Suprapubic skin (tissue), 4 donors: Measurements from ENCODE around the gene MYO5C. TPM values are rescaled to one million over a fixed set of nuclear protein-coding genes. Genes with fewer than 3 reads are reported as not detected.

Experiments used
- DNase-seq, 2 donors: peaks; one replicate each; pipeline ENCODE4 v3.0.0-alpha.2; 2019; ENCODE audit warnings: low spot score in 2 of 2
- H3K27ac ChIP-seq: fragments of 200-600 bp; sonication (generic); one replicate; pipeline ENCODE4 v1.5.1; 2019
- H3K27me3 ChIP-seq: fragments of 200-600 bp; sonication (generic); one replicate; pipeline ENCODE4 v1.5.1; 2019
- H3K36me3 ChIP-seq: fragments of 200-600 bp; sonication (generic); one replicate; pipeline ENCODE4 v1.5.1; 2019
- H3K4me1 ChIP-seq: fragments of 200-600 bp; sonication (generic); one replicate; pipeline ENCODE4 v1.5.1; 2019
- H3K4me3 ChIP-seq: fragments of 200-600 bp; sonication (generic); one replicate; pipeline ENCODE4 v1.5.1; 2019; ENCODE audit warnings: mild to moderate bottlenecking
- H3K9me3 ChIP-seq: fragments of 200-600 bp; sonication (generic); one replicate; pipeline ENCODE4 v1.5.1; 2019
- EP300 ChIP-seq: sonication (generic); formaldehyde crosslinking; IDR thresholded peaks from one replicate; pipeline ENCODE4 v1.6.1; 2017; ENCODE audit warnings: antibody characterized with exemption
- POLR2A ChIP-seq, 2 donors: fragments of 450-650 bp; IDR thresholded peaks; one replicate each; pipeline ENCODE4 v1.6.1; 2017; ENCODE audit warnings: antibody characterized with exemption in 2 of 2, mild to moderate bottlenecking in 2 of 2, moderate library complexity in 2 of 2
- POLR2AphosphoS5 ChIP-seq, 3 donors: sonication (generic); formaldehyde crosslinking; IDR thresholded peaks; one replicate each; pipeline ENCODE4 v1.6.1; 2017; ENCODE audit warnings: antibody characterized with exemption in 3 of 3
- WGBS: methylation state at CpG from one replicate; pipeline ENCODE4 v1.1.5; 2018; 5-methylcytosine and 5-hydroxymethylcytosine counted together
- total RNA-seq, 4 donors: library from RNA; depleted of rRNA; stranded (reverse); fragments of >200 nt; gene quantifications; one replicate each; pipeline ENCODE4 v1.1.0, GENCODE V29; 2016
- TF ChIP-seq, protein P1 (sequence below), 2 donors: fragments of 200-600 bp in 1 of 2; fragments of 450-650 bp in 1 of 2; sonication (generic) in 1 of 2; IDR thresholded peaks; one replicate each; pipeline ENCODE4 v1.5.1; 2016 to 2019; ENCODE audit warnings: antibody characterized with exemption in 2 of 2, mild to moderate bottlenecking in 1 of 2, moderate library complexity in 1 of 2

The MYO5C gene
- total RNA-seq, 4 donors from 2014 or later: 11.2 to 31.5 (median 14.9) TPM

DNA sequence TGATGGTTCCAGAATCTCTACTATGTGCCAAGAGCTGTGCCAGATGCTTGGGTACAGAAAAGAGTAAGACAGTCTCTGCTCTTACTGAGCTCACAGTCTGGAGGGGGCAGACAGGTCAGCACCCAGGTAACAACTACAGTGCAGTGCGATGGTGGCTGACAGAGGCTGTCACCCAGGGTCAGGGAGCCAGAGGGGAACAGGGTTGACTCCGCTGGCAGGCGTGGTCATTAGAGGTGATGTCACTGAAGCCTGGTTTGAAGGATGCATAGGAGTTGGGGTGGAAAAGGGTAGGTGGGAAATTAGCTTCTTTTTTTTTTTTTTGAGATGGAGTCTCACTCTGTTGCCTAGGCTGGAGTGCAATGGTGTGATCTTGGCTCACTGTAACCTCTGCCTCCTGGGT lies 136.0 kb downstream of the MYO5C start:
- Histone ChIP-seq H3K4me3 (no peak overlapping the region), H3K27ac (no peak overlapping the region), H3K9me3 (no peaks in the 10 kb centered on the region), H3K4me1 (no peaks in the 10 kb centered on the region), H3K27me3 (no peaks in the 10 kb centered on the region), H3K36me3 (peaks cover 11% of the 10 kb centered on the region)
- no peak for DNase-seq
- TF ChIP-seq POLR2A (IDR thresholded peaks at IDR 0.05): no peak
- TF ChIP-seq, protein P1, sequence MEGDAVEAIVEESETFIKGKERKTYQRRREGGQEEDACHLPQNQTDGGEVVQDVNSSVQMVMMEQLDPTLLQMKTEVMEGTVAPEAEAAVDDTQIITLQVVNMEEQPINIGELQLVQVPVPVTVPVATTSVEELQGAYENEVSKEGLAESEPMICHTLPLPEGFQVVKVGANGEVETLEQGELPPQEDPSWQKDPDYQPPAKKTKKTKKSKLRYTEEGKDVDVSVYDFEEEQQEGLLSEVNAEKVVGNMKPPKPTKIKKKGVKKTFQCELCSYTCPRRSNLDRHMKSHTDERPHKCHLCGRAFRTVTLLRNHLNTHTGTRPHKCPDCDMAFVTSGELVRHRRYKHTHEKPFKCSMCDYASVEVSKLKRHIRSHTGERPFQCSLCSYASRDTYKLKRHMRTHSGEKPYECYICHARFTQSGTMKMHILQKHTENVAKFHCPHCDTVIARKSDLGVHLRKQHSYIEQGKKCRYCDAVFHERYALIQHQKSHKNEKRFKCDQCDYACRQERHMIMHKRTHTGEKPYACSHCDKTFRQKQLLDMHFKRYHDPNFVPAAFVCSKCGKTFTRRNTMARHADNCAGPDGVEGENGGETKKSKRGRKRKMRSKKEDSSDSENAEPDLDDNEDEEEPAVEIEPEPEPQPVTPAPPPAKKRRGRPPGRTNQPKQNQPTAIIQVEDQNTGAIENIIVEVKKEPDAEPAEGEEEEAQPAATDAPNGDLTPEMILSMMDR (IDR thresholded peaks at IDR 0.05): no peak
- no peak for TF ChIP-seq POLR2AphosphoS5 (IDR thresholded peaks at IDR 0.05)
- TF ChIP-seq EP300: no peak
- WGBS: 97% methylated on average over 3 of the region's 3 CpGs

- Histone ChIP-seq H3K36me3 (peaks cover 8% of the 10 kb centered on the region), H3K27me3 (no peaks in the 10 kb centered on the region), H3K4me3 (no peak overlapping the region), H3K27ac (no peak overlapping the region), H3K9me3 (no peaks in the 10 kb centered on the region), H3K4me1 (no peaks in the 10 kb centered on the region)
- WGBS: 83% methylated on average over 10 of the region's 10 CpGs
- no peak for DNase-seq
- TF ChIP-seq POLR2A (IDR thresholded peaks at IDR 0.05) (no peak), POLR2AphosphoS5 (IDR thresholded peaks at IDR 0.05) (no peak), EP300 (no peak)
- TF ChIP-seq, protein P1 (IDR thresholded peaks at IDR 0.05): no peak
Measured at GRCh38 chr15:52158084-52158765, 137.4 kb downstream of the MYO5C start.

DNA sequence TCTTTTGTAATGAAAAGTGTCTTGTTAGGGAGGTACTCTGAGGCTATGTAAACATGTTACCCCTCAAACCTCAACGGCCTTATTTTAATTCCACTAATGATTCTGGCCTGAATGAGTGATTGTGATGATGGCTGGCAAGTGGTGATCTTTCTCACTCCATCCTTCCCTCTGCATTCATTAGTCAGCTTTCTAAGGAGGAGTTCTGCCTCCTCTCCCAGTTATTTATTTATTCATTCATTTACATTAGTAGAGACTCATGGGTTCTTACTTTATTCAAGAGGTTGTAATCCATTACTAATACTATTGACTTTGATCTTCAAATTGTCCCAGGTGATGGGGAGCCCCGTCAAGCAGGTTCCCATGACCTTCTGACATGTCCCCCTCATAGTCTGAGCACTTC lies 139.7 kb downstream of the MYO5C start:
- H3K27me3 ChIP-seq: no peaks in the 10 kb centered on the region
- peaks cover 9% of the 10 kb centered on the region for H3K36me3 ChIP-seq
- no peak overlapping the region for H3K27ac ChIP-seq
- DNase-seq: no peak
- no peaks in the 10 kb centered on the region for H3K4me1 ChIP-seq
- WGBS: 84% methylated on average over 2 of the region's 2 CpGs
- H3K4me3 ChIP-seq: no peak overlapping the region
- H3K9me3 ChIP-seq: no peaks in the 10 kb centered on the region
- TF ChIP-seq POLR2A (IDR thresholded peaks at IDR 0.05) (no peak), POLR2AphosphoS5 (IDR thresholded peaks at IDR 0.05) (no peak), EP300 (no peak)
- TF ChIP-seq, protein P1 (IDR thresholded peaks at IDR 0.05): no peak

DNA sequence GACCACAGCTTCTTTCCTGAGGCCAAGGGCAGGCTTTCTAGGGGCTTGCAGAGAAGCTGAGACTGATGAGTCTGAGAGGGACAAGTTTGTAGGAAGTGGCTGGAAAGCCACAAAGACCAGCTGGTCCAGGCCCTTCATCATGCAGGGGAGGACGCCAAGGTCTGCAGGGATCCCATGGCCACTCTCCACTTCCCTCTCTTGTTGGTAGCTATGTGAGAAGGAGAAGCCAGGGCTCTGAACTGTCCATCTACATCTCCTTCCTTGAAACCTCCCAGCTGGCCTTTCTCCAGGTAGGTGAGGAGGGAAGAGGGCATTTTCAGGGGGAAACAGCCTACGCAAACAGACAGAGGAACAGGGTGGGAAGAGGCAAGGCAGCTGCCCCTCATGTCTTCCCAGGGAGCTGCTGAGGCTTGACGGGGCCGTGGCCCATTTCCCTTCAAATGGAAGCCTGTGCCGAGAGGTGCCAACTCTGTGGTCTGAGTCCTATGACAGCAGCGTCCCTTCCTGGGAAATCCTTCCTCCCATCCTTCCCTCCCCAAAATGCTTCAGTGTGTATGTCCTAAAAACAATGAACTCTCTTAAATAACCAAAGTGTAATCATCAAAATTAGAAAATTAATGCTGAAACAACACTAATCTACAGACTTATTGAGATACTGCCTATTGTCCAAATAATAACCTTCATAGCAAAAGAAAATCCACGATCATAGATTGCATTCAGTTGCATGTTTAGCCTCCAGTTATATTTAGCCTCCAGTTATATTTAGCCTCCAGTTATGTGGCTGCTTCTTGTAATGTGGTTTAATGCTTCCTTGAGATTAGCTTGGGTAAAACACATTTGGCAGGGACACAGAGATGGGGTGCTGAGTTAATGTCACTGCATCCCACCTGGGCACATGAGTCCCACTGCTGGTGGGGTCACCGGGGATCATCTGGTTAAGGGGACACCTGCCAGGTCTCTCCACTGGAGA lies 140.4 kb downstream of the MYO5C start:
- no peaks in the 10 kb centered on the region for H3K27me3 ChIP-seq
- DNase-seq: no peak
- no peak overlapping the region for H3K4me3 ChIP-seq
- TF ChIP-seq EP300 (no peak), POLR2A (IDR thresholded peaks at IDR 0.05) (no peak), POLR2AphosphoS5 (IDR thresholded peaks at IDR 0.05) (no peak)
- TF ChIP-seq, protein P1 (IDR thresholded peaks at IDR 0.05): no peak
- H3K4me1 ChIP-seq: no peaks in the 10 kb centered on the region
- 79% methylated on average over 8 of the region's 8 CpGs for WGBS
- peaks cover 14% of the 10 kb centered on the region for H3K36me3 ChIP-seq
- H3K27ac ChIP-seq: no peak overlapping the region
- H3K9me3 ChIP-seq: no peaks in the 10 kb centered on the region
